SK-N-DZ (cell line): Measurements from ENCODE around the gene YJEFN3.

ENCODE experiments used
- DNase-seq: peaks from one replicate; pipeline ENCODE4 v3.0.0-alpha.2; 2015; ENCODE audit warnings: low spot score

Gene YJEFN3

DNA sequence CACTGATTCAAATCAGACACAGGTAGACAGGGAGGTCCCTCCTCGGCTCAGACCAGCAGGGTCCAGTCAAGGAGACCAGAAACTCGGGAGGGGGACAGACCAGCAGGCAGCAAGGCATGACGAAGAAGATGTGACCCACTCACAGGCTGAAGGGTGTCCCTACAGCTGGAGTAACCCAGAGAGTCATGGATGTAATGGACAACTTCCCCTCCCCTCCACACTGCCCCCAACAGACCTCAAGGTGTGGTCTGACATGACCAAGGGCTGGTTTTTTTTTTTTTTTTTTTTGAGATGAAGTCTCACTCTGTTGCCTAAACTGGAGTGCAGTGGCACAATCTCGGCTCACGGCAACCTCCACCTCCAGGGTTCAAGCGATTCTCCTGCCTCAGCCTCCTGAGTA is 55.6 kb downstream of the YJEFN3 start:
- DNase-seq, result no peak
